Fibroblast of villous mesenchyme (primary cell): ENCODE data around the gene ARRDC3. TPM values are rescaled to one million over a fixed set of nuclear protein-coding genes. Genes with fewer than 3 reads are reported as not detected.

Source experiments
- DNase-seq: peaks from one replicate; pipeline ENCODE4 v3.0.0-alpha.2; 2010; ENCODE audit warnings: low read depth
- H3K4me3 ChIP-seq: 2 replicates; pipeline ENCODE4 v1.5.1; 2011; ENCODE audit warnings: low read depth, mild to moderate bottlenecking, low read length
- total RNA-seq: library from RNA; depleted of rRNA; stranded (reverse); fragments of >200 nt; gene quantifications from 2 replicates; pipeline ENCODE4 v1.2.3, GENCODE V29; 2012
- TF ChIP-seq, protein P1 (sequence below): IDR thresholded peaks from 2 replicates; pipeline ENCODE4 v1.5.1; 2012; ENCODE audit warnings: low read depth, mild to moderate bottlenecking, low read length; ENCODE audit not compliant: insufficient read depth

Gene ARRDC3
- total RNA-seq, 1 donor, result 56.6 TPM

- DNase-seq, result no peak
- no peak overlapping the region for H3K4me3 ChIP-seq
- TF ChIP-seq, protein P1, sequence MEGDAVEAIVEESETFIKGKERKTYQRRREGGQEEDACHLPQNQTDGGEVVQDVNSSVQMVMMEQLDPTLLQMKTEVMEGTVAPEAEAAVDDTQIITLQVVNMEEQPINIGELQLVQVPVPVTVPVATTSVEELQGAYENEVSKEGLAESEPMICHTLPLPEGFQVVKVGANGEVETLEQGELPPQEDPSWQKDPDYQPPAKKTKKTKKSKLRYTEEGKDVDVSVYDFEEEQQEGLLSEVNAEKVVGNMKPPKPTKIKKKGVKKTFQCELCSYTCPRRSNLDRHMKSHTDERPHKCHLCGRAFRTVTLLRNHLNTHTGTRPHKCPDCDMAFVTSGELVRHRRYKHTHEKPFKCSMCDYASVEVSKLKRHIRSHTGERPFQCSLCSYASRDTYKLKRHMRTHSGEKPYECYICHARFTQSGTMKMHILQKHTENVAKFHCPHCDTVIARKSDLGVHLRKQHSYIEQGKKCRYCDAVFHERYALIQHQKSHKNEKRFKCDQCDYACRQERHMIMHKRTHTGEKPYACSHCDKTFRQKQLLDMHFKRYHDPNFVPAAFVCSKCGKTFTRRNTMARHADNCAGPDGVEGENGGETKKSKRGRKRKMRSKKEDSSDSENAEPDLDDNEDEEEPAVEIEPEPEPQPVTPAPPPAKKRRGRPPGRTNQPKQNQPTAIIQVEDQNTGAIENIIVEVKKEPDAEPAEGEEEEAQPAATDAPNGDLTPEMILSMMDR, result no peak
Observed at GRCh38 chr5:91373600-91373999, 9.5 kb downstream of the ARRDC3 start.

DNA sequence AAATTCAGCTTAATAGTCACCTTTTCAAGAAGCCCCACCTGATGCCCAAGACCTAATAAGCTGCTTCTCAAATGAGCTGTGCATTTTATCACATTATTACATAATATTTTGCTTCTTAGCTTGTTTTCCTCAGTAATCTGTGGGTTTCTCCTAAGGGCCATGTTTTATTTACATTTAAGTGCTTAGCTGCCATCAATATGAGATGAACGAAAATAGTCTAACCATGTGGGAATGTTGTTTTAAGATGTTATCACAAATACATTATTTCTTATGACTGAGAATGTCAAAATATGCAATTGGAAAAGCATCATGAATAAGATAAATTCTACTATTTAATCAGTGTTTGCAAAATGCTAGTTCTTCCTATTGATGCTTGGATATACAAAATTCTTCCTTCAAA is 10.1 kb downstream of the ARRDC3 start:
- TF ChIP-seq, protein P1, result no peak
- DNase-seq, result peak; percentile 74
- no peak overlapping the region for H3K4me3 ChIP-seq

- no peak overlapping the region for H3K4me3 ChIP-seq
- no peak for DNase-seq
- TF ChIP-seq, protein P1, result no peak
Observed at GRCh38 chr5:91369480-91369879, 13.6 kb downstream of the ARRDC3 start.

GRCh38 chr5:91367908-91368648 is 15.0 kb downstream of the ARRDC3 start:
- TF ChIP-seq, protein P1, result no peak
- no peak overlapping the region for H3K4me3 ChIP-seq
- no peak for DNase-seq

DNA sequence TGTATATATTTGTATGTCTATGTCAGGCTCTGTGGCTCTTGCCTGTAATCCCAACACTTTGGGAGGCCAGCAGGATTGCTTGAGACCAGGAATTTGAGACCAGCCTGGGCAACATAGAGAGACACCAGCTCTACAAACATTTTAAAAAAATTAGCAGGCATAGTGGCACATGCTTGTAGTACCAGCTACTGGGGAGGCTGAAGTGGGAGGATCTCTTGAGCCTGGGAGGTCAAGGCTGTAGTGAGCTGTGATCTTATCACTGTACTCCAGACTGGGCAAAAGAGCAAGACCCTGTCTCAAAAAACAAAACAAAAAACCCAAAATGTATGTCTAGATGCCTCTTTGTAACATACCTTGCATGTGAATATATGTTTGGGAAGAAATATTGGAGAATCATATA is 15.8 kb downstream of the ARRDC3 start:
- DNase-seq, result no peak

GRCh38 chr5:91366551-91366950 is 16.6 kb downstream of the ARRDC3 start:
- no peak overlapping the region for H3K4me3 ChIP-seq
- DNase-seq, result no peak
- TF ChIP-seq, protein P1, result no peak

More for the DNA sequence above, 15.8 kb downstream of the ARRDC3 start:
- TF ChIP-seq, protein P1, result no peak
- H3K4me3 ChIP-seq, result no peak overlapping the region

DNA sequence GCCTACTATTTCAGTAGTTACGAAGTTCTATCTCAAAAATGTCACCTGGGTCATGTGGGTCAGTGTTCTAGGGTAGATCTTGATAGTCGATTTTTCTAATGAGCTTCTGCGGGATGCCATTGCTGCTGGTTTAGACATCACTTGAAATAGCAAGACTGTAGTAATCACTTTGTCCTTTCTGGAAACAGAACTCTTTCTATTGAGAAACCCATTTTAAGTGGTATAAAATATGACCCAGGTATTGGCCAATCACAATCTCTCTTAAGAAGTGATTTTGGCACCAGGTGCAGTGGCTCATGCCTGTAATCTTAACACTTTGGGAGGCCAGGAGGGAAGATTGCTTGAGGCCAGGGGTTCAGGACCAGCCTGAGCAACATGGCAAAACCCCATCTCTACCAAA is 17.6 kb downstream of the ARRDC3 start:
- H3K4me3 ChIP-seq, result no peak overlapping the region
- no peak for DNase-seq
- TF ChIP-seq, protein P1, result no peak
